Activated CD8-positive, alpha-beta memory T cell treated with anti-CD3 and anti-CD28 coated beads, Interleukin-2, amount 10 ng/mL, durations not matched to agents 7 days and 5 days (primary cell): ENCODE data around the gene IGFL4. TPM values are rescaled to one million over a fixed set of nuclear protein-coding genes. Genes with fewer than 3 reads are reported as not detected.

Source experiments
- ATAC-seq: fragments of 150-1000 bp; cut with Tn5 transposase; one replicate; pipeline ENCODE4 v1.10.0; 2021; ENCODE audit warnings: moderate library complexity
- CTCF ChIA-PET: fragments of 350-600 bp; sonication (Branson Sonifier 250); formaldehyde crosslinking; loops from one replicate; lab custom pipeline; 2021; ENCODE audit warnings: antibody characterized with exemption; lab: Charles Lee
- DNase-seq: peaks from one replicate; pipeline ENCODE4 v3.0.0-alpha.2; 2020
- H3K27ac Mint-ChIP-seq: one replicate; pipeline ENCODE4 v1.8.0; 2021; ENCODE audit warnings: mild to moderate bottlenecking, mixed read lengths
- H3K27me3 Mint-ChIP-seq: one replicate; pipeline ENCODE4 v1.8.0; 2021; ENCODE audit warnings: mixed read lengths
- H3K36me3 Mint-ChIP-seq: one replicate; pipeline ENCODE4 v1.8.0; 2021; ENCODE audit warnings: mild to moderate bottlenecking, mixed read lengths
- H3K4me1 Mint-ChIP-seq: one replicate; pipeline ENCODE4 v1.8.0; 2021; ENCODE audit warnings: mixed read lengths
- H3K4me3 Mint-ChIP-seq: one replicate; pipeline ENCODE4 v1.8.0; 2021; ENCODE audit warnings: mild to moderate bottlenecking, moderate library complexity, mixed read lengths
- H3K9me3 Mint-ChIP-seq: one replicate; pipeline ENCODE4 v1.8.0; 2022; ENCODE audit warnings: low read depth, mixed read lengths
- total RNA-seq, 2 experiments: library from RNA; stranded (reverse); gene quantifications; one replicate each; pipeline ENCODE4 v1.2.3, GENCODE V29; 2021

IGFL4 gene
- total RNA-seq, 2 experiments from 2014 or later = not detected

GRCh38 chr19:46014941-46015686 lies 25.7 kb downstream of the IGFL4 start:
- CTCF ChIA-PET = interaction anchor here (1.0 to 2.3 kb wide), 5 partner anchors 13 to 250 kb away, joined by 3 to 7 read pairs (median 3); no protein-coding TSS in a partner anchor

DNA sequence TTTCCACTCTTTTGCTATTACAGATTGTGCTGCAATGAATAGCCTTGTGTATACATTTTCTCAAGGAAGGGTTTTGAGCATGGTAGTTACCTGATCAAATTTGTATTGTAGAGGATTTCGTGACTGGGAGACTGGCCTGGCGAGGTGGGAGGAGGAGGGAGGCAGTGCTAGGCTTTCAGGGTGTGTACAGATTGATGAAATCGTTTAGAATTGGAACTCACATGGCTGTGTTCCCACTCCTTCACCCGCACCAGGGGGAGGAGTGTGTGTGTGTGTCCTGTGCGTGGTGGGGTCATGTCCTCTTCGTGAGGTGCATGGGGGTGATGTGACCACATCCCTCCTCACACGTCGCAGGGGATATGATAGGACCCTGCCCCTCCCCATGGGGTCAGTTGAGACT lies 26.3 kb downstream of the IGFL4 start:
- Mint-ChIP-seq H3K4me3 (no peak overlapping the region), H3K4me1 (peaks cover 15% of the 10 kb centered on the region), H3K9me3 (no peaks in the 10 kb centered on the region), H3K36me3 (peaks cover 8% of the 10 kb centered on the region), H3K27ac (no peak overlapping the region), H3K27me3 (peaks cover 14% of the 10 kb centered on the region)
- ATAC-seq (no peak), DNase-seq (no peak)
- CTCF ChIA-PET = interaction anchor here (1.5 to 1.6 kb wide), 2 partner anchors 14 to 197 kb away, joined by 3 to 4 read pairs; no protein-coding TSS in a partner anchor

More at GRCh38 chr19:46014941-46015686, 25.7 kb downstream of the IGFL4 start:
- peak; percentile 44 for ATAC-seq
- peaks cover 14% of the 10 kb centered on the region for H3K27me3 Mint-ChIP-seq
- H3K4me3 Mint-ChIP-seq = peak overlapping the region; percentile 53
- H3K36me3 Mint-ChIP-seq = peaks cover 8% of the 10 kb centered on the region
- no peak overlapping the region for H3K27ac Mint-ChIP-seq
- H3K4me1 Mint-ChIP-seq = peaks cover 15% of the 10 kb centered on the region
- no peaks in the 10 kb centered on the region for H3K9me3 Mint-ChIP-seq
- peak; percentile 69 for DNase-seq

DNA sequence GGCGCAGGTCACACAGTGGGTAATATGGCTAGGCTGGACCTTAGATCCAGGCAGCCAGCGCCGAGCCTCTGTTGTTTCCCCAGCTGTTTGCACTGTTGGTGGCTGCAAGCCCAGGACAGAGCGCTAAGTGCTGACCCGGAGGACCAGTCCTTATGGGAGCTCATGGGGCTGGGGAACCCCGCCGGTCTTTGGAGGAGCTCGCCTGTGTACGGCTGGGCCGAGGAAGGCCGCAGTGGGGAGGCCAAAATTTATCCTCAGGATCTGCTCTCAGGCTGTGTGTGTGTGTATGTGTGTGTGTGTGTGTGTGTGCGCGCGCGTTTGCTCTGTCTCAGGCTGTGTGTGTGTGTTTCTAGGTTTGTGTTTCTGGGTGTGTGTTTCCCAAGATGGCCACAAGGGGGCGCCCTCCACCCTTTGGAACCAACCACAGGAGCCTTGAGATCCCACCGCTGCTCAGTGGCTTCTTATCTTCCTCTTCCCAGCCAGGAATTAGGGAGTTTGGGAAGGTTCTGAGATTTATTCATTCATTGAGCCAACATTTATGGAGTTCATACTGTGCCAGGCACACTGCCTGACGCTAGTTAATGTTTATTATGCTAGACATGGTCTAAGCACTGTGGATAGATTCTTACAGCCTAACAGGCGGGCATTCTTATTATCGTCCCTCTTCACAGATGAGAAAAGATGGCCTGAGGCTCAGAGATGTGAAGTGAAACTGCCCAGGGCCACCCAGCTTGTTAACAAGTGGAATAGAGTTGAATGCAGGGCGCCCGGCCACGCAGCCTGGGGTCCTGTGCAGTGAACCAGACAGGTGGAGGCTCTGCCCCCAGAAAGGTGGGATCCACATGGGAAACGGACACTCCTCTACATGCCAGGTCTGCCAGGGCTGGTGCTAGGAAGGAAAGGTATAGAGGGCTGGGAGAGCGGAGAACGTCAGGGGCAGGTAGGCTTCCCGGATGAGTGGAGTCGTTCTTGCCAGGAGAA lies 31.0 kb downstream of the IGFL4 start:
- Mint-ChIP-seq H3K36me3 (peaks cover 8% of the 10 kb centered on the region), H3K9me3 (no peaks in the 10 kb centered on the region), H3K27ac (no peak overlapping the region), H3K27me3 (peaks cover 6% of the 10 kb centered on the region), H3K4me3 (no peak overlapping the region), H3K4me1 (peaks cover 4% of the 10 kb centered on the region)
- CTCF ChIA-PET = interaction anchor here (0.9 to 3.0 kb wide), 16 partner anchors 14 to 255 kb away, joined by 3 to 14 read pairs (median 4); partner anchors contain the start of genes CCDC61, MYPOP, NANOS2 and SIX5
- ATAC-seq = peak; percentile 60
- DNase-seq = peak; percentile 69

DNA sequence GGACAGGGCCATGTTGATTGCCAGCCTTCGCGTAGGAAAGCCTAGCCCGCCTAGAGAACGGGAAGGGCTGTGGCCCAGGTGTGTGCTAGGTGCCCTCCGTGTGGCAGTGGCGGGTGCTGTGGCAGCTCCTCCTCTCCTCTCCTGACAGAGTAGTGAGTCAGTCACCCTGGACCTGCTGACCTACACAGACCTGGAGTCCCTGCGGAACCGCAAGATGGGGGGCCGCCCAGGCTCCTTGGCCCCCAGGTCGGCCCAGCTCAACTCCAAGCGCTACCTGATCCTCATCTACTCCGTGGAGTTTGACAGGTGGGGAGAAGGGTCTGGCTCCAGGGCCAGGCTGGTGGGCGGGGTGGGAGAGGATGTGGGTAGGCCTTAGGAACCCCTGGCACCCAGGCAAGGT lies 34.4 kb downstream of the IGFL4 start:
- DNase-seq (no peak), ATAC-seq (no peak)
- Mint-ChIP-seq H3K27me3 (no peaks in the 10 kb centered on the region), H3K27ac (no peak overlapping the region), H3K4me1 (peaks cover 2% of the 10 kb centered on the region), H3K9me3 (no peaks in the 10 kb centered on the region), H3K4me3 (no peak overlapping the region), H3K36me3 (peaks cover 6% of the 10 kb centered on the region)
- CTCF ChIA-PET = interaction anchor here (1.1 to 4.0 kb wide), 4 partner anchors 11 to 142 kb away, joined by 3 to 20 read pairs (median 4); partner anchors contain the start of genes CCDC61 and FOXA3

GRCh38 chr19:46002678-46003275 lies 38.0 kb downstream of the IGFL4 start:
- Mint-ChIP-seq H3K27me3 (peaks cover 3% of the 10 kb centered on the region), H3K4me3 (no peak overlapping the region), H3K36me3 (peaks cover 6% of the 10 kb centered on the region), H3K4me1 (peaks cover 27% of the 10 kb centered on the region), H3K9me3 (no peaks in the 10 kb centered on the region), H3K27ac (no peak overlapping the region)
- CTCF ChIA-PET = interaction anchor here (1.1 to 1.2 kb wide), 3 partner anchors 13 to 262 kb away, joined by 3 to 4 read pairs (median 3); no protein-coding TSS in a partner anchor
- DNase-seq (no peak), ATAC-seq (no peak)

DNA sequence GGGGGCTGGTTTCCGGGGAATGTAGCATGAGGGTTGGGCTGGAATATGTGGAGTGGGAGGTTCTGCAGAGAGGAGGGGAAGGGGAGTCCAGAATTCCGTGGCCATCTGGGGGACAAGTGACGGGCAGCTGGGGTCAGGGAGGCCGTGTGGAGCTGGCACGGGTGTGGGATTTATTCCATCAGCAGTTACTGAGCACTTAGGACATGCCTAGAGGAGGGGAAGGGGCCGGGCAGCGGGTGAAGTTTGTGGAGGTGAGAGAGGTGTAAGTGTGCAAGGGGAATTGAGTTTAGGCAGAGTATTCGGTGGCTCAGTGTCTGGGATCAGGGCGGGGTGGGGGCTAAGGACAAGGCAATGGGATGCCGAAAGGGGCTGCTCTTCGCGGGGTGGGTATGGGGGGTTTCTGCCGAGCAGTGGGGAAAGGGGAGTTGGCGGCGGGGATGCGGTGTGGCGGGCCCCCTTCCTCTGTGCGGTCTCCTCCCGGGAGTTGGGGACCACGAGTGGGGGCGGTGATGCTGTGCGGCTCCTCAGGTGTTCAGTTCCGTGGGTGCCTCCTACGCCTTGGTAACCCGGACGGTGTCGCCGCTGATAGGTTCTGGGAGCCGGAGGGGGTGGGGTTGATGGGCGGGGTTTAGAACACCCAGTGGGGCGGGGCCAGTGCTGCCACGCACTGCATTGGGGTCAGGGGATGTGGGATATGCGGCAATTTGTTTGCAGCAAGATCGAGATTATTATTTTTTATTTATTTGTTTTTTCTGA lies 40.1 kb downstream of the IGFL4 start:
- CTCF ChIA-PET = no interaction called here
- peaks cover 12% of the 10 kb centered on the region for H3K36me3 Mint-ChIP-seq
- H3K4me3 Mint-ChIP-seq = peak overlapping the region; percentile 66
- no peaks in the 10 kb centered on the region for H3K9me3 Mint-ChIP-seq
- H3K27me3 Mint-ChIP-seq = peaks cover 3% of the 10 kb centered on the region
- DNase-seq (peak; percentile 85), ATAC-seq (peak; percentile 96)
- H3K4me1 Mint-ChIP-seq = peaks cover 33% of the 10 kb centered on the region
- no peak overlapping the region for H3K27ac Mint-ChIP-seq

DNA sequence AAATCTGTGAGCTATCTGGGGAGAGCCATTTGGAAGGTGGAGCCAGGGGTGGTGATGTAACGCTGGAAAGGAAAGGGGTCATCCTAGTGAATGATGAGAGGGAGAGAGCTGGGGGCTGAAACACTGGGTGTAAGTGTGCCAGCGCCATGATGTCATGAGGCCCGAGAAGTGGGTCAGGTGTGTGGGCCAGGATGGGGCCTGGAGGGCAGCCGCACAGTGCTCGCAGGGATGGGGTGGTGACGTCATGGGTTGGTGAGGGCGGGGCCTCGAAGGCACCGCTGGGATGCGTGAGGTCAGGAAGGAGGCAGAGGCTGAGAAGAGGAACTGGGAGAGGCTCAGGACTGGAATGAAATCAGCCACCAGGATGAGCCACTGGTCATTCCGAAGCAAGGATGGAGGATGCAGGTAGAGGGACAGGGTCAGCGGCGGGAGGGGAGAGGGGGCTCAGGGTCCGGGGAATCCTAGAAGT lies 41.1 kb downstream of the IGFL4 start:
- Mint-ChIP-seq H3K9me3 (no peaks in the 10 kb centered on the region), H3K36me3 (peaks cover 12% of the 10 kb centered on the region), H3K27me3 (peaks cover 3% of the 10 kb centered on the region), H3K4me3 (no peak overlapping the region), H3K4me1 (peaks cover 33% of the 10 kb centered on the region), H3K27ac (no peak overlapping the region)
- CTCF ChIA-PET = no interaction called here
- DNase-seq = no peak
- no peak for ATAC-seq

GRCh38 chr19:45998834-45999233 lies 42.0 kb downstream of the IGFL4 start:
- ATAC-seq = no peak
- peaks cover 3% of the 10 kb centered on the region for H3K27me3 Mint-ChIP-seq
- H3K9me3 Mint-ChIP-seq = no peaks in the 10 kb centered on the region
- CTCF ChIA-PET = no interaction called here
- no peak overlapping the region for H3K27ac Mint-ChIP-seq
- H3K4me3 Mint-ChIP-seq = no peak overlapping the region
- DNase-seq = no peak
- H3K4me1 Mint-ChIP-seq = peaks cover 34% of the 10 kb centered on the region
- H3K36me3 Mint-ChIP-seq = peaks cover 11% of the 10 kb centered on the region

GRCh38 chr19:45996933-45997332 lies 43.9 kb downstream of the IGFL4 start:
- peaks cover 3% of the 10 kb centered on the region for H3K27me3 Mint-ChIP-seq
- CTCF ChIA-PET = interaction anchor here (1.0 kb wide), 1 partner anchor 32 kb away, joined by 5 read pairs; no protein-coding TSS in a partner anchor

DNA sequence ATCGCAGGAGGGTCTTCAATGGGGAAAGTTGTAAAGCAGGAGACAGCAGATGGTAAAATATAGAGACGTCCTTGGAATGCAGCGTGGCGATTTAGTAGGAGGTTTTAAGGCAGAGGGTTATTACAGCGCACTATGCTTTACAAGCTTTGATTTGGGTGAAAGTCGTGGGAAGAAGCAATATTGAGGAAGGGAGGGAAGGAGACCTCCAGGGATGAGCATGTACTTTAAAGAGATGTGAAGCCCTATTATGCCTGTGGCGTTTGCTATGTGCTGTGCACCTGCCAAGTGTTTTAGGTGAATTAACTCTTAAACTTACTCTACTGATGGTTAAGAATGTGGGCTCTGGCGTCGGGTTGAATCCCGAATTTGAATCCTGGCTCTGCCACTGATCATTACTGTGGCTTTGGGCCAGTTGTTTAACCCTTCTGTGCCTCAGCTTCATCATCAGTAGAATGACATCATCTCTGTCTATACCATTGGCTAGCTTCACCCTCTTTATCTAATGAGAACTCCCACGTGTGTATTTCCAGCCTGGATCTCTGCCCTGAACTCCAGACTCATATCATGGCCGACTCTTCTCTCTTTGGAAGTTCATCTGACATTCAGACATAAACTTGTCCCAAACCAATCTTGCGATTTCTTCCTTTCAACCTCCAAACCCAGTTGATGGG lies 45.0 kb downstream of the IGFL4 start:
- Mint-ChIP-seq H3K36me3 (peaks cover 9% of the 10 kb centered on the region), H3K9me3 (no peaks in the 10 kb centered on the region), H3K27ac (no peak overlapping the region), H3K27me3 (peaks cover 3% of the 10 kb centered on the region), H3K4me1 (peaks cover 28% of the 10 kb centered on the region), H3K4me3 (no peak overlapping the region)
- CTCF ChIA-PET = interaction anchor here (0.6 to 2.0 kb wide), 14 partner anchors 11 to 179 kb away, joined by 3 to 11 read pairs (median 4); no protein-coding TSS in a partner anchor
- DNase-seq (no peak), ATAC-seq (no peak)

More at GRCh38 chr19:45996933-45997332, 43.9 kb downstream of the IGFL4 start:
- Mint-ChIP-seq H3K27ac (no peak overlapping the region), H3K4me3 (peak overlapping the region; percentile 23), H3K4me1 (peaks cover 34% of the 10 kb centered on the region), H3K9me3 (no peaks in the 10 kb centered on the region), H3K36me3 (peaks cover 9% of the 10 kb centered on the region)
- ATAC-seq (no peak), DNase-seq (no peak)

DNA sequence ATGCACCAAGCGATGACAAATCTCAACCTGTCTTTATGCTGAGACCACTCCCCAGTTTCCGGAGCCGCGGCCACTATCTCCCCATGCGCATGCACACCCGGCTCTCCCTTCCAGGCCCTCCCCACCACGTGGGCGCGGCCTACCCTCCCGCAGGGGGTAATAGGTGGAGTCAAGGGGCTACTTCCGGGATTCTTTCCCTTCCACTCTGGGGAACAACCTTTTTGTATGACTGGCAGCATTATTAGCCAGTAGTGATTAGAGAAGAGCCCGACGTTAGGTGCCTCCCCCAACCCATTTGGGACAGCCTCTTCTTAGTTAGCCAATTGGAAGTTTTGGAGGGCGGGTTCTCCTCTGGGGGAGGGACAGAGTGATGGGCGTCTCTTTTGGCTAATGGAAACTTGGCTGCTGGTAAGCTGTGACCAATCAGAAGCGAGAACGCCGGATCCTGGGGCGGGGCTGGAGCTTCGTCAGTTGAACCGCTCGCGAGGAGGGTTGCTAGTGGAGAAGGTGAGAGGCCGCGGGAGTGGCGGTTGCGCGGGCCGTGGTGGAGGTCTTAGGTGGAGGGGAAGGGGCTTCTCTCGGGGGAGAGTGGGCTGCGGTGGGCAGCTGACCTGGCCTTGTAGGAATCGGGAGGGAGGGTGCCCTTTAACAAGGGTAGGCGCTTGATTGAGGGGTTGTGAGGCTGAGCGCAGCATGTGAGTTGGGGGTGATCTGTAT lies 45.6 kb downstream of the IGFL4 start, which contains the start of gene CCDC61:
TSS of gene CCDC61 (plus strand) at position 470 of the 717 bp plus-strand sequence. CDS start 7,552 bp downstream, outside the sequence.
- DNase-seq (peak; percentile 97), ATAC-seq (peak; percentile 98)
- Mint-ChIP-seq H3K4me3 (no peak within 1 kb of the TSS), H3K9me3 (no peaks in the 10 kb centered on the region), H3K36me3 (peaks cover 9% of the 10 kb centered on the region), H3K27ac (no peak within 1 kb of the TSS), H3K4me1 (peaks cover 21% of the 10 kb centered on the region), H3K27me3 (peaks cover 4% of the 10 kb centered on the region)
- CTCF ChIA-PET = interaction anchor here (0.6 to 2.0 kb wide), 15 partner anchors 10 to 270 kb away, joined by 3 to 11 read pairs (median 4); partner anchors contain the start of gene MYPOP
